ENCODE results near the gene OR10A4.
"Not testable (repeated sequence)": the region's sequence is repeated elsewhere in the genome, so short reads cannot be mapped to it uniquely, and the experiment has no call there.

The OR10A4 gene

GRCh38 chr11:6895010-6895409 lies 18.6 kb downstream of the OR10A4 start:
- DNase-seq (ENCODE audit: low read depth in 3 of 3), result no peak

GRCh38 chr11:6898911-6899310 lies 22.5 kb downstream of the OR10A4 start:
- DNase-seq (ENCODE audit: low read depth in 3 of 3), result no peak

GRCh38 chr11:6900327-6900999 lies 24.0 kb downstream of the OR10A4 start:
- no peak for DNase-seq (ENCODE audit: low read depth in 3 of 3)

GRCh38 chr11:6904804-6905203 lies 28.4 kb downstream of the OR10A4 start:
- DNase-seq (ENCODE audit: low read depth in 3 of 3), result not testable (repeated sequence)

GRCh38 chr11:6911378-6911777 lies 35.0 kb downstream of the OR10A4 start:
- DNase-seq (ENCODE audit: low read depth in 3 of 3), result no peak

- DNase-seq (ENCODE audit: low read depth in 3 of 3), result no peak
These were observed 35.5 kb downstream of the OR10A4 start for GRCh38 chr11:6911948-6912347.

GRCh38 chr11:6919698-6920097 lies 43.3 kb downstream of the OR10A4 start:
- DNase-seq (ENCODE audit: low read depth in 3 of 3), result no peak

- no peak for DNase-seq (ENCODE audit: low read depth in 3 of 3)
These were observed 44.3 kb downstream of the OR10A4 start, which contains the start of gene OR2D3 for GRCh38 chr11:6920702-6921101. Gene OR2D3 (plus strand): TSS chr11:6921002. CDS start chr11:6921002, 0 bp downstream.

- DNase-seq (ENCODE audit: low read depth in 3 of 3), result no peak
These were observed 48.7 kb downstream of the OR10A4 start for GRCh38 chr11:6925007-6925577.

GRCh38 chr11:6925636-6926207 lies 49.3 kb downstream of the OR10A4 start:
- DNase-seq (ENCODE audit: low read depth in 3 of 3), result no peak

- DNase-seq (ENCODE audit: low read depth in 3 of 3), result peak in 1 of 3 experiments; percentile 43
These were observed 50.0 kb downstream of the OR10A4 start, which contains the start of gene ZNF215 for GRCh38 chr11:6926208-6927029. Gene ZNF215 (plus strand): TSS chr11:6926426. CDS start chr11:6932273, 5,847 bp downstream.

GRCh38 chr11:6927030-6927617 lies 50.7 kb downstream of the OR10A4 start:
- DNase-seq (ENCODE audit: low read depth in 3 of 3), result no peak
